Suppressor macrophage (primary cell): ENCODE results near the gene RNASEH1.
A peak's percentile ranks its signal among the peaks of the same experiment; 100 is the strongest.
"Not testable (repeated sequence)": the region's sequence is repeated elsewhere in the genome, so short reads cannot be mapped to it uniquely, and the experiment has no call there.

Source experiments
- DNase-seq, 4 experiments: peaks; one replicate each; pipeline ENCODE4 v3.0.0-alpha.2; 2020 to 2022

Gene RNASEH1

DNA sequence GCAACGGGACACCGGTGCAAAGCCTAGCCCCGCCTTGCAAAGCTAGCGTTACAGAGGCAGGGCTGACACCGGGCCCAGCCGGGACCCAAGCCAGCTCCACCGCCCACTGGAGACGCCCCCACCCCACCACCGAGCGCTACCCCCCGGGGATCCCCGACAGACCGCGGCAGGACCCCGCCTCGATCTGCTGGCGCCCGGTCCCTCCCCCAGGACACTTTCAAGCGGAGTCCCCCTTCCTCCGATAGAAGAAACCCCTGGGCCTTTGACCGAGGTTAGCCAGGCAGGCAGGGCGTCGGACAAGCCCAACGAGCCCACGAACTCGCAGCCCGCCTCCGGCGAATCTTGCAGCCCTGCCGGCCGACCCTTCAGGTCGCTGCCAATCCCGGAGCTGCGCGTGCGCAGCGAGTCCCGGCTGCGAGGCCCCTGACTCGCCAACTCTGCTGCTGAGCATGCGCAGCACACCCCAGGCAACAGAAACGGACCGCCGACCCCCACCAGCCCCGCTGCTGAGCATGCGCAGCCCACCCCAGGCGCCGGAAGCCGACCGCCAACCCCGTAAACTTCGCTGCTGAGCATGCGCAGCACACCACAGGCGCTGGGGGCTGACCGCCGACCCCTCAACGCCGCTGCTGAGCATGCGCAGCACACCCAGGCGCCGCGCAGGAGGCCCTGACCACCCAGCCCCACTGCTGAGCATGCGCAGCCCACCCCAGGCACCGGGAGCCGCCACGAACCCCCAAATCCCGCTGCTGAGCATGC is 39.5 kb downstream of the RNASEH1 start:
- peak; percentile 98 to 99 (median 98) for DNase-seq

DNA sequence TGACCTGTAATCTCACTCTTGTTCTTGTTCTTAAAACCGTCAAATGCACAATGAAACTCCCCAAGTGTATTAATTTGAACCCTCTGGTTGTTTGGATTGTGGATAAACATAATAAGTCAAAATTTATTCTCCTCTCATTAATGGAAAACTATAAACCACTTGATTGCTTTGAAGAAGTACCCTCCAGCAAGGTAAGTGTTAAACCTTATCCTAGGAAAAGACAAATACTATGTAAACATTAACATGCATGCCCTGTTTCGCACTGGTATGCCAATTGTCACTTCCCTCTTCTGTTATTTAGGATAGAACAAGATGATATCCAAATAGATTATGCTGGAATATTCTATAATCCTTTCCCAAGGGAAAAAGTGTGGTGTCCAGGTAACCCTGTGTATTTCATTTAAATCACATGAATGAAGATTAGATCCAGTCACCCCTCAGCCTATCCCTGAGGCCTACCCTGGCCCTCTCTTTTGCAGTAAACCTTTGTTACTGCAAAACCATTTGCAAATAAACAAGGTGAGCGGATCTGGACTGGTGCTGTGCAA is 40.1 kb downstream of the RNASEH1 start:
- DNase-seq: no peak

DNA sequence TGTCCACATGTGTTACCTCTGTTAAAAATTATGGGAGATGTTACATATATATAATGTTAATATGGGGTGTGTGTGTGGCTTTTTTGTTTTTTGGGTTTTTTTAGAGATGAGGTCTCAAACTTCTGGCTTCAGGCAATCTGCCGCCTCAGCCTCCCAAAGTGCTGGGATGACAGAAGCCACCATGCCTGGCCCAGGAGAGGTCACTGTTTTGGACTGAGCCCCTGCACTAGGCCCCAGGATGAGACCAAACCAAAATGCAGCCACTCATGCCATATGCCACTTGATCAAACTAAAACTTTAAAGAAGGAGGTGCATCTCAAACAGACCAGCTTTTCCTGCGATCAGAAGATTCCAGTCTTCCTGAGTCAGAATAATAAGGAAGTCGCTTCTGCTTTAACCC is 41.3 kb downstream of the RNASEH1 start:
- no peak for DNase-seq

DNA sequence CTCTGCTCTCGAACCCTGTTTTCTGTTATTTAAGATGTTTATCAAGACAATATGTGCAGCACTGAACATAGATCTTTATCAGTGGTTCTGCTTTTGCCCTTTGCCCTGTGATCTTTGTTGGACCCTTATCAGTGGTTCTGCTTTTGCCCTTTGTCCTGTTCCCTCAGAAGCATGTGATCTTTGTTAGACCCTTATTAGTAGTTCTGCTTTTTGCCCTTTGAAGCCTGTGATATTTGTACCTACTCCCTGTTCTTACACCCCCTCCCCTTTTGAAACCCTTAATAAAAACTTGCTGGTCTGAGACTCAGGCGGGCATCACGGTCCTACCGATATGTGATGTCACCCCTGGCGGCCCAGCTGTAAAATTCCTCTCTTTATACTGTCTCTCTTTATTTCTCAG is 42.7 kb downstream of the RNASEH1 start:
- DNase-seq: not testable (repeated sequence)

DNA sequence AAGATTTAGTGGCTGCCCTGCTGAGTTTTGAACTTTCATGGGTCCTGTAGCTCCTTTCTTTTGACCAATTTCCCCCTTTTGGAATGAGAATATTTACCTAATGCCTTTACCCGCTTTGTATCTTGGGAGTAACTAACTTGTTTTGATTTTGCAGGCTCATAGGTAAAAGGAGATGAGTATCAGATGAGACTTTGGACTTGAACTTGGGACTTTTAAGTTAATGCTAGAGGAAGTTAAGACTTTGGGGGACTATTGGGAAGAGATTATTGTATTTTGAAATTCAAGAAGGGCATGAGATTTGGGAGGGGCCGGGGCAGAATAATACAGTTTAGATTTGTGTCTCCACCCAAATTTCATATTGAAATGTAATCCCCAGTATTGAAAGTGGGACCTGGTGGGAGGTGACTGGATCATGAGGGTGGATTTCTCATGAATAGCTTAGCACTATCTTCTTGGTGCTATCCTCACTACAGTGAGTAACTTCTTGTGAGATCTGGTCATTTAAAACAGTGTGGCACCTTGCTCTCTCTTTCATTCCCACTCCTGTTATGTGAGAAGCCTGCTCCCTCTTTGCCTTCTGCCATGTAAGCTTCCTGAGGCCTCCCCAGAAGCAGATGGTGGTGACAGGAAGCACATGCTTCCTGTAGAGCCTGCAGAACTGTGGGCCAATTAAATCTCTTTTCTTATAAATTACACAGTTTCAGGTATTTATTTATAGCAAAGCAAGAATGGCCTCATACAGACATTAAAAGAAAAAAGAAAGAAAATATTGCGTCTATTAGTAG is 44.9 kb downstream of the RNASEH1 start:
- no peak for DNase-seq

DNA sequence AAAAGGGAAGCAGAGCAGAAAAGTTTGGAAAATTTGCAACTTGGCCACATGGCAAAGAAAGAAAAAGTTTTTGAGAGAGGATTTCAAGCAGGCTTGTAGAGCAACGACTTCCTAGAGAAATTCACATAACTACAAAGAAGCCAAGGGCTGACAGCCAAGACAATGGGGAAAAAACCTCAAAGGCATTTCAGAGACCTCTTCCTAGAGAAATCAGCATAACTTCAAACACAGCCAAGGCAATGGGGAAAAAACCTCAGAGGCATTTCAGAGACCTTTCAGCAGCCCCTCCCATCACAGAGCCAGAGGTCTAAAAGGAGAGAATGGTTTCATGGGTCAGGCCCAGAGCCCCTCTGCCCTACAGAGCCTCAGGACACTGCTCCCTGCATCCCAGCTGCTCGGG is 46.0 kb downstream of the RNASEH1 start:
- no peak for DNase-seq

DNA sequence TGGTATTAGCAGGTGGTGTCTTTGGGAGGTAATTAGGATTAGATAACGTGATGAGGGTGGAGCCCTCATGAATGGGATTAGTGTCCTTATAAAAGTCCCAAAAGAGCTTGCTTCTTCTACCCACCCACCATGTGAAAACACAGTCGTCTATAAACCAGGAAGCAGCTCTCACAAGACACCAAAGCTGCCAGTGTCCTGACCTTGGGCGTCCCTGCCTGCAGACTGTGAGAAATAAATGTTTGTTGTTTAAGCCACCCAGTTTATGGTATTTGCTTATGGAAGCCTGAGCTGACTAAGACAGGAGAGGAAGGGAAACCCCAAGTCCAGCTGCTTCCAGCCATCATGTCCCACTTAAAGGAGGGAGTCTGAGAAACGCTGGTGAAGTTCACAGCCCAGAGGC is 52.4 kb downstream of the RNASEH1 start:
- DNase-seq: peak in 1 of 4 experiments; percentile 55

DNA sequence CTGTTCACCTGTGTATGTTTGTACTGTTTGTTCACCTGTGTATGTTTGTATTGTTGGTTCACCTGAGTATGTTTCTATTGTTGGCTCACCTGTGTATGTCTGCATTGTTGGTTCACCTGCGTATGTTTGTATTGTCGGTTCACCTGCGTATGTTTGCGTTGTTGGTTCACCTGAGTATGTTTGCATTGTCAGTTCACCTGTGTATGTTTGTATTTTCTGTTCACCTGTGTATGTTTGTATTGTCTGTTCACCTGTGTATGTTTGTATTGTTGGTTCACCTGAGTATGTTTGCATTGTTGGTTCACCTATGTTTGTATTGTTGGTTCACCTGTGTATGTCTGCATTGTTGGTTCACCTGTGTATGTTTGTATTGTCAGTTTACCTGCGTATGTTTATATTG is 53.4 kb downstream of the RNASEH1 start:
- DNase-seq: no peak

DNA sequence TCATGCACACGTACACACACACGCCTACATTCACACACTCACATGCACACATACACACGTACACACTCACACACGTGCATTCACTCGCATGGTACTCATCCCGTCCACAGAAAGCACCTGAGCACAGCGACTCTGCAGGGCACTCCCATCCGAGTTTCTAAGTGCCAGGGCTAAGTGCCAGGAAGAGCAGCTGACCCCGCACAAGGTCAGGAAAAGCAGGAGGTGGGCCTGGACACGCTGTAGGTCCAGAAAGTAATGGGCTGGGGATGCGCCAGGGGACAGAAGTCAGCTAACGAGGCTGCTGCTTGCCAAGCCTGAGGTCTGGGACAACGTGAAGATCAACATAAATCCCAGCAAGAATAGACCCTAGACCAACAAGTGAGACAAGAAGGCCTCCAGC is 54.6 kb downstream of the RNASEH1 start:
- no peak for DNase-seq

DNA sequence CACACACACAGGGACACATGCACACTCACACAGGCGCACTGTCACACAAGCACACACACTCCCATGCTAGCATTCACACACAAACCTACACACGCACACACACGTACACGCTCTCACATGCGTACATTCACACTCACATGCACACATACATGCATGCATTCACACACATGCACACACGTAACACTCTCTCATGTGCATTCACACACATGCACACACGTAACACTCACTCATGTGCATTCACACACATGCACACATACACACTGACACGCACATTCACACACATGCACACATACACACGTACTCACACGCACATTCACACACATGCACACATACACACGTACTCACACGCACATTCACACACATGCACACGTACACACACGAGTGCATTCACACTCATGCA is 55.1 kb downstream of the RNASEH1 start:
- DNase-seq: no peak

DNA sequence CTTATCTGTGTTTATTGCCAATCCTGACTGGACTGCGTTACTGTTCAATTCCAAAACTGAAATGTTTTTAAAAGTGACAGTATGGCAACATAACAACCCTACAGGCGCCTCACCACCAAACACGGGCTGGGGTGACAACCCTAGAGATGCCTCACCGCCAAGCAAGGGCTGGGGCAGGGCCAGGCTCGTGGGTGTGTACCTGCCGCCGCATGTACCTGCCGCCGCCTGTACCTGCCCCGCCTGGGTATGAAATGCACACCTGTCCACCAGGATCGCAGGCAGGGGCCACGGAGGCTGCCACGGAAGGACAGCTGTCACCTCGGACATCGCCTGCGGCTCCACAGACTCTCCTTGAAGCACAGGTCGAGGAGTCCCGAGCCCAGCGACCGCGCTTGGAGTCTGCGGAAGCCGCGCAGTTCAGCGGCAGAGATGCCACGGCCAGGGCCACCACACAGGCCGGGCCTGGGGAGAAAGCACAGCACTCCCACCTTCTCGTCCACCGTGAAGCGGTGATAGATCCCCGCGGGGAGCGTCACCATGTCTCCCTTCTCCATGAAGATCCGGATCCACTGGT is 57.7 kb downstream of the RNASEH1 start:
- no peak for DNase-seq

DNA sequence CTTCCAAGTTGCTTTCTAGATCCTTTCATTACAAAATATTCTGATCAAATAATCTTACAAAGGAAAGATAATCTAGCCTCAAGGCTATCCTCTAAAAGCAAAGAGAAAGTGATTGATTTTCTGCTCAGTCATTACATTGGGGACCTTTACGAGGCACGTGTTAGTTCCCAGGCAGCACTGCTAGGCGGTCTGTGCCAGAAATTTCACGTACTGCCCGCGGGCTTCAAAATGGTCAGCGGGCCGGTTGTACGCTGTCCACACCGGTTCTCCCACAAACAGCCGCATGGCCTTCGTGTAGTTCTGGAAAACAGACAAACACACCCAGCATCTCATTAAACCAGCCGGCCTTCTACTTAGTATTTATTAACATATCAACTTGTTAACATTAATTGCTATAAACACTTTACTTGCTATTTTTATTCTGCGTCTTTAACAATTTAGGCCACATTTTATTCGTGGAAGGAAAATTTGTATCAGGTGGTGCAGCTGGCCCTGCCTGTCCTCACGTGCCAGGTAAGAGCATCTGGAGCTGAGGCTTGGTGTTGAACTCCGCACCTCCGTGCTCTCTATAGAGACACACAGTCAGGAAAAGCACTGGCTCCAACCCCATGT is 59.2 kb downstream of the RNASEH1 start:
- no peak for DNase-seq

DNA sequence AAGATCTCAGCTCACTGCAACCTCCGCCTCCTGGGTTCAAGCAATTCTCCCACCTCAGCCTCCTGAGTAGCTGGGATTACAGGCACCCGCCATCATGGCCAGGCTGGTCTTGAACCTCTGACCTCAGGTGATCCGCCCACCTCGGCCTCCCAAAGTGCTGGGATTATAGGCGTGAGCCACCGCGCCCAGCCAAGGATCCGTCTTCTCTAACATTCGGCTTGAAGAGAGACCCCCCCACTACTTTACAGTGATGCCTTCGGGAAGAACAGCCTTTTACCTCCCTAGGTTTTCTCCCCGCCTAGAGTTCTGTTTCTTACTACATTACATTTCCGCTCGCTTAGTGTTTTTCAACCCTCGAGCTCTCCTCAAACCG is 61.4 kb downstream of the RNASEH1 start:
- not testable (repeated sequence) for DNase-seq
